Measurements from ENCODE around the gene HMGN2. TPM values are rescaled to one million over a fixed set of nuclear protein-coding genes. Genes with fewer than 3 reads are reported as not detected.

The HMGN2 gene
- total and polyA plus RNA-seq, 2 of the 13 experiments (the other 11 are each of a cell fraction or from before 2014, with no cell fraction given): 63.4 to 343 TPM

DNA sequence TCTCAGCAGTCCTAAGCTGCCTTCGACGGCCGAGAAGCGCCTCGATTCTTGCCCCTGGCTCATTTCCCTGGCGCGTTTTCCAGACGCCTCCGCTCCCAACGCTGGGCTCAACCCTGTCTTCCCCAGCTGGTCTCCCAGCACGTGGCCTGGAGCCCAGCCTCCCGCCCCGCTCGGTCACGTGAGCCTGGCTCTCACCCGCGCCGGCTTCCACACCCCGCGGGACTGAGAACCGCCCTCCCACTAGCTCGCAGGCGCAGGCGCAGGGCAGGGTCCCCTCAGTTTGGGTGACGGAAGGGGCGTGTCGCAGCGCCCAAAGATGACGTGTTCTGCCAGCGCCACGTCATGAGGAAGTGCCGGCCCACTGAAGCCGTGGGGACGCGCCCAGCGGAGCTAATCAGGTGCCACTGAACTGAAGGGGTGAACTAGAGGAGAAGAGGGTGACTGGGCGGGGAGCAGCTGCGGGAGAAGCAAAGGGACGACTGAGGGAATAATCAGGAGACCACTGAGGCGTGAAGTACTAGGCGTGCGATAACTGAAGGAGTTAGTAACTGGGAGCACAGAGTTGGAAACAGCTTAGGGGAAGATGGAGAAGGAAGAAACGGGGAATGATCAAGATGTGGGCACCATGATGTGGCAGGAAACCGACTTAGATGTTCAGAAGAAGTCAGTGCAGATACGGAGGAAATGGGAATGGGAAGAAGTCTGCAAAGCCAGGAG lies 40.1 kb upstream of the HMGN2 start, which contains the start of gene DHDDS (continued):
- TF ChIP-seq MEF2D (CRISPR knock-in tag; IDR thresholded peaks at IDR 0.05) (peak; percentile 88), HOXA3 (CRISPR knock-in tag; IDR thresholded peaks at IDR 0.05) (peak; percentile 98), ZNF878 (CRISPR knock-in tag; IDR thresholded peaks at IDR 0.05) (peak; percentile 92), ZBTB20 (CRISPR knock-in tag; IDR thresholded peaks at IDR 0.05; ENCODE audit: borderline replicate concordance, low read depth) (peak; percentile 83; the same call in 1 of the 2 replicates), ZNF296 (CRISPR knock-in tag; conservative IDR thresholded peaks at IDR 0.05) (0 out of 2 replicates have a peak, but pooled peaks have one; percentile 34), BCL6 (CRISPR knock-in tag; IDR thresholded peaks at IDR 0.05) (peak; percentile 69), NR3C1 (CRISPR knock-in tag; IDR thresholded peaks at IDR 0.05) (no peak), ZFP36L2 (CRISPR knock-in tag; IDR thresholded peaks at IDR 0.05) (no peak), HNF1B (CRISPR knock-in tag; IDR thresholded peaks at IDR 0.05) (peak; percentile 92), MED8 (CRISPR knock-in tag; IDR thresholded peaks at IDR 0.05; ENCODE audit: insufficient replicate concordance) (peak; percentile 93), CEBPG (CRISPR knock-in tag; IDR thresholded peaks at IDR 0.05) (0 out of 2 replicates have a peak, but pooled peaks have one; percentile 19), ZNF747 (CRISPR knock-in tag; IDR thresholded peaks at IDR 0.05; ENCODE audit: borderline replicate concordance) (peak; percentile 99; the same call in 1 of the 2 replicates), TFE3 (CRISPR knock-in tag; IDR thresholded peaks at IDR 0.05) (peak; percentile 96), KLF12 (CRISPR knock-in tag; IDR thresholded peaks at IDR 0.05; ENCODE audit: borderline replicate concordance) (peak; percentile 96), RFXAP (CRISPR knock-in tag; IDR thresholded peaks at IDR 0.05; ENCODE audit: borderline replicate concordance) (peak; percentile 87), RNF2 (conservative IDR thresholded peaks at IDR 0.05; ENCODE audit: low read depth) (peak; percentile 98), KDM5B (CRISPR knock-in tag; IDR thresholded peaks at IDR 0.05; ENCODE audit: borderline replicate concordance) (peak; percentile 99), ZNF780A (CRISPR knock-in tag; IDR thresholded peaks at IDR 0.05) (peak; percentile 83; the same call in 1 of the 2 replicates), BATF2 (CRISPR knock-in tag; IDR thresholded peaks at IDR 0.05) (peak; percentile 94)
- TF ChIP-seq, protein P1, sequence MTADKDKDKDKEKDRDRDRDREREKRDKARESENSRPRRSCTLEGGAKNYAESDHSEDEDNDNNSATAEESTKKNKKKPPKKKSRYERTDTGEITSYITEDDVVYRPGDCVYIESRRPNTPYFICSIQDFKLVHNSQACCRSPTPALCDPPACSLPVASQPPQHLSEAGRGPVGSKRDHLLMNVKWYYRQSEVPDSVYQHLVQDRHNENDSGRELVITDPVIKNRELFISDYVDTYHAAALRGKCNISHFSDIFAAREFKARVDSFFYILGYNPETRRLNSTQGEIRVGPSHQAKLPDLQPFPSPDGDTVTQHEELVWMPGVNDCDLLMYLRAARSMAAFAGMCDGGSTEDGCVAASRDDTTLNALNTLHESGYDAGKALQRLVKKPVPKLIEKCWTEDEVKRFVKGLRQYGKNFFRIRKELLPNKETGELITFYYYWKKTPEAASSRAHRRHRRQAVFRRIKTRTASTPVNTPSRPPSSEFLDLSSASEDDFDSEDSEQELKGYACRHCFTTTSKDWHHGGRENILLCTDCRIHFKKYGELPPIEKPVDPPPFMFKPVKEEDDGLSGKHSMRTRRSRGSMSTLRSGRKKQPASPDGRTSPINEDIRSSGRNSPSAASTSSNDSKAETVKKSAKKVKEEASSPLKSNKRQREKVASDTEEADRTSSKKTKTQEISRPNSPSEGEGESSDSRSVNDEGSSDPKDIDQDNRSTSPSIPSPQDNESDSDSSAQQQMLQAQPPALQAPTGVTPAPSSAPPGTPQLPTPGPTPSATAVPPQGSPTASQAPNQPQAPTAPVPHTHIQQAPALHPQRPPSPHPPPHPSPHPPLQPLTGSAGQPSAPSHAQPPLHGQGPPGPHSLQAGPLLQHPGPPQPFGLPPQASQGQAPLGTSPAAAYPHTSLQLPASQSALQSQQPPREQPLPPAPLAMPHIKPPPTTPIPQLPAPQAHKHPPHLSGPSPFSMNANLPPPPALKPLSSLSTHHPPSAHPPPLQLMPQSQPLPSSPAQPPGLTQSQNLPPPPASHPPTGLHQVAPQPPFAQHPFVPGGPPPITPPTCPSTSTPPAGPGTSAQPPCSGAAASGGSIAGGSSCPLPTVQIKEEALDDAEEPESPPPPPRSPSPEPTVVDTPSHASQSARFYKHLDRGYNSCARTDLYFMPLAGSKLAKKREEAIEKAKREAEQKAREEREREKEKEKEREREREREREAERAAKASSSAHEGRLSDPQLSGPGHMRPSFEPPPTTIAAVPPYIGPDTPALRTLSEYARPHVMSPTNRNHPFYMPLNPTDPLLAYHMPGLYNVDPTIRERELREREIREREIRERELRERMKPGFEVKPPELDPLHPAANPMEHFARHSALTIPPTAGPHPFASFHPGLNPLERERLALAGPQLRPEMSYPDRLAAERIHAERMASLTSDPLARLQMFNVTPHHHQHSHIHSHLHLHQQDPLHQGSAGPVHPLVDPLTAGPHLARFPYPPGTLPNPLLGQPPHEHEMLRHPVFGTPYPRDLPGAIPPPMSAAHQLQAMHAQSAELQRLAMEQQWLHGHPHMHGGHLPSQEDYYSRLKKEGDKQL (CRISPR knock-in tag; IDR thresholded peaks at IDR 0.05; ENCODE audit: low read depth): peak; percentile 67; the same call in 1 of the 2 replicates

Measured in HepG2 (cell line).